OCI-LY1 (cell line): ENCODE measurements around the gene PRKCB.

ENCODE experiments used
- EZH2 ChIP-seq: fragments of 200-600 bp; sonication (generic), shearing (Covaris generic); IDR thresholded peaks from 2 replicates; pipeline ENCODE4 v1.8.0; 2017; ENCODE audit warnings: borderline replicate concordance, mixed run types, mild to moderate bottlenecking, antibody characterized with exemption, low read length, moderate library complexity, mixed read lengths
- TF ChIP-seq, protein P1 (sequence below): fragments of 200-600 bp; sonication (generic), shearing (Covaris generic); IDR thresholded peaks from 2 replicates; pipeline ENCODE4 v1.5.1; 2017; ENCODE audit warnings: mild to moderate bottlenecking, antibody characterized with exemption, low read length, moderate library complexity, mixed read lengths

DNA sequence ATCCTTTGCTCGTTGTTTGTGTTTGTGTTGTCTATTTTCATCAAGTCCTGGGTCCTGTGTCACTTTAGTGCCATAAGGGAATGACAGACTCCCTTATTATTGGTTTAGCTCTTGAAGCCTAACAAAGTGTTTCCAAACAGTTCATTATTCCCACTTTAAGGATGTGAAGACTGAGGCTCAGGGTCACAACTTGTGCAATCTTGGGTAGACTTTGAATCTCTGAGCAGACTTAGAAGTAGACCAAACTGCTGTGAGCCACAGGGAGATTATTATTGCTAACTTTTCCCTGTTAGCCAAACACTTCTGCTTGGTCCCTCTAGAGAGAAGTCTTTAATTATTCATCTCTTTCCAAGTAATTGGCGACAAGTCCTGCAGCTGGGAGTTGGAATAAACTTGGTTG lies 31.8 kb downstream of the PRKCB start:
- TF ChIP-seq, protein P1, sequence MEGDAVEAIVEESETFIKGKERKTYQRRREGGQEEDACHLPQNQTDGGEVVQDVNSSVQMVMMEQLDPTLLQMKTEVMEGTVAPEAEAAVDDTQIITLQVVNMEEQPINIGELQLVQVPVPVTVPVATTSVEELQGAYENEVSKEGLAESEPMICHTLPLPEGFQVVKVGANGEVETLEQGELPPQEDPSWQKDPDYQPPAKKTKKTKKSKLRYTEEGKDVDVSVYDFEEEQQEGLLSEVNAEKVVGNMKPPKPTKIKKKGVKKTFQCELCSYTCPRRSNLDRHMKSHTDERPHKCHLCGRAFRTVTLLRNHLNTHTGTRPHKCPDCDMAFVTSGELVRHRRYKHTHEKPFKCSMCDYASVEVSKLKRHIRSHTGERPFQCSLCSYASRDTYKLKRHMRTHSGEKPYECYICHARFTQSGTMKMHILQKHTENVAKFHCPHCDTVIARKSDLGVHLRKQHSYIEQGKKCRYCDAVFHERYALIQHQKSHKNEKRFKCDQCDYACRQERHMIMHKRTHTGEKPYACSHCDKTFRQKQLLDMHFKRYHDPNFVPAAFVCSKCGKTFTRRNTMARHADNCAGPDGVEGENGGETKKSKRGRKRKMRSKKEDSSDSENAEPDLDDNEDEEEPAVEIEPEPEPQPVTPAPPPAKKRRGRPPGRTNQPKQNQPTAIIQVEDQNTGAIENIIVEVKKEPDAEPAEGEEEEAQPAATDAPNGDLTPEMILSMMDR = no peak
- no peak for TF ChIP-seq EZH2
